IMR-90 (cell line): Measurements from ENCODE around the gene SDK1.

Experiments
- CHD1 ChIP-seq: IDR thresholded peaks from 2 replicates; pipeline ENCODE4 v1.6.1; 2012; ENCODE audit warnings: low read depth, low read length, improper control_type of control experiment
- MAFK ChIP-seq: IDR thresholded peaks from 2 replicates; pipeline ENCODE4 v1.6.1; 2012; ENCODE audit warnings: low read depth, low read length, improper control_type of control experiment
- MAZ ChIP-seq: IDR thresholded peaks from 2 replicates; pipeline ENCODE4 v1.6.1; 2012; ENCODE audit warnings: low read depth, mild to moderate bottlenecking, low read length, improper control_type of control experiment, moderate library complexity, borderline replicate concordance
- POLR2A ChIP-seq: IDR thresholded peaks from 2 replicates; pipeline ENCODE4 v1.6.1; 2012; ENCODE audit warnings: mild to moderate bottlenecking, low read depth, low read length
- RAD21 ChIP-seq: IDR thresholded peaks from 2 replicates; pipeline ENCODE4 v1.6.1; 2012; ENCODE audit warnings: low read length, improper control_type of control experiment
- RCOR1 ChIP-seq: IDR thresholded peaks from 2 replicates; pipeline ENCODE4 v1.6.1; 2012; ENCODE audit warnings: mild to moderate bottlenecking, low read length, improper control_type of control experiment; ENCODE audit not compliant: insufficient replicate concordance
- RFX5 ChIP-seq: IDR thresholded peaks from 2 replicates; pipeline ENCODE4 v1.8.0; 2012; ENCODE audit warnings: low read depth, mild to moderate bottlenecking, low read length, moderate library complexity
- SMC3 ChIP-seq: fragments of 150-350 bp; IDR thresholded peaks from 2 replicates; pipeline ENCODE4 v1.6.1; 2016; ENCODE audit warnings: low read depth, mild to moderate bottlenecking, antibody characterized with exemption, low read length, moderate library complexity
- TF ChIP-seq, protein P1 (sequence below): conservative IDR thresholded peaks from 2 replicates; pipeline ENCODE4 v1.5.1; 2012; ENCODE audit warnings: mild to moderate bottlenecking, low read depth, low read length, improper control_type of control experiment
- TF ChIP-seq, protein P2 (sequence below): fragments of 150-350 bp; IDR thresholded peaks from 2 replicates; pipeline ENCODE4 v1.6.1; 2017; ENCODE audit warnings: mild to moderate bottlenecking, antibody characterized with exemption, low read length, low read depth
- TF ChIP-seq, protein P3 (sequence below): fragments of 150-350 bp; IDR thresholded peaks from 2 replicates; pipeline ENCODE4 v1.6.1; 2016; ENCODE audit warnings: low read depth, mild to moderate bottlenecking, low read length, moderate library complexity, borderline replicate concordance

- TF ChIP-seq, protein P1, sequence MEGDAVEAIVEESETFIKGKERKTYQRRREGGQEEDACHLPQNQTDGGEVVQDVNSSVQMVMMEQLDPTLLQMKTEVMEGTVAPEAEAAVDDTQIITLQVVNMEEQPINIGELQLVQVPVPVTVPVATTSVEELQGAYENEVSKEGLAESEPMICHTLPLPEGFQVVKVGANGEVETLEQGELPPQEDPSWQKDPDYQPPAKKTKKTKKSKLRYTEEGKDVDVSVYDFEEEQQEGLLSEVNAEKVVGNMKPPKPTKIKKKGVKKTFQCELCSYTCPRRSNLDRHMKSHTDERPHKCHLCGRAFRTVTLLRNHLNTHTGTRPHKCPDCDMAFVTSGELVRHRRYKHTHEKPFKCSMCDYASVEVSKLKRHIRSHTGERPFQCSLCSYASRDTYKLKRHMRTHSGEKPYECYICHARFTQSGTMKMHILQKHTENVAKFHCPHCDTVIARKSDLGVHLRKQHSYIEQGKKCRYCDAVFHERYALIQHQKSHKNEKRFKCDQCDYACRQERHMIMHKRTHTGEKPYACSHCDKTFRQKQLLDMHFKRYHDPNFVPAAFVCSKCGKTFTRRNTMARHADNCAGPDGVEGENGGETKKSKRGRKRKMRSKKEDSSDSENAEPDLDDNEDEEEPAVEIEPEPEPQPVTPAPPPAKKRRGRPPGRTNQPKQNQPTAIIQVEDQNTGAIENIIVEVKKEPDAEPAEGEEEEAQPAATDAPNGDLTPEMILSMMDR = no peak
- no peak for TF ChIP-seq POLR2A
- TF ChIP-seq MAFK = no peak
- no peak for TF ChIP-seq RCOR1
- no peak for TF ChIP-seq MAZ
- TF ChIP-seq, protein P2, sequence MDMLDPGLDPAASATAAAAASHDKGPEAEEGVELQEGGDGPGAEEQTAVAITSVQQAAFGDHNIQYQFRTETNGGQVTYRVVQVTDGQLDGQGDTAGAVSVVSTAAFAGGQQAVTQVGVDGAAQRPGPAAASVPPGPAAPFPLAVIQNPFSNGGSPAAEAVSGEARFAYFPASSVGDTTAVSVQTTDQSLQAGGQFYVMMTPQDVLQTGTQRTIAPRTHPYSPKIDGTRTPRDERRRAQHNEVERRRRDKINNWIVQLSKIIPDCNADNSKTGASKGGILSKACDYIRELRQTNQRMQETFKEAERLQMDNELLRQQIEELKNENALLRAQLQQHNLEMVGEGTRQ = no peak
- TF ChIP-seq, protein P3, sequence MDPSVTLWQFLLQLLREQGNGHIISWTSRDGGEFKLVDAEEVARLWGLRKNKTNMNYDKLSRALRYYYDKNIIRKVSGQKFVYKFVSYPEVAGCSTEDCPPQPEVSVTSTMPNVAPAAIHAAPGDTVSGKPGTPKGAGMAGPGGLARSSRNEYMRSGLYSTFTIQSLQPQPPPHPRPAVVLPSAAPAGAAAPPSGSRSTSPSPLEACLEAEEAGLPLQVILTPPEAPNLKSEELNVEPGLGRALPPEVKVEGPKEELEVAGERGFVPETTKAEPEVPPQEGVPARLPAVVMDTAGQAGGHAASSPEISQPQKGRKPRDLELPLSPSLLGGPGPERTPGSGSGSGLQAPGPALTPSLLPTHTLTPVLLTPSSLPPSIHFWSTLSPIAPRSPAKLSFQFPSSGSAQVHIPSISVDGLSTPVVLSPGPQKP = no peak
- TF ChIP-seq CHD1 = no peak
- TF ChIP-seq RFX5 = no peak
- TF ChIP-seq SMC3 = no peak
- TF ChIP-seq RAD21 = no peak
Observed at GRCh38 chr7:3527496-3528124, 226.6 kb downstream of the SDK1 start.
